Central memory CD4-positive, alpha-beta T cell (primary cell): ENCODE data around the gene SVOPL.

Experiments
- DNase-seq: peaks from one replicate; pipeline ENCODE4 v3.0.0; 2022

Gene SVOPL

DNA sequence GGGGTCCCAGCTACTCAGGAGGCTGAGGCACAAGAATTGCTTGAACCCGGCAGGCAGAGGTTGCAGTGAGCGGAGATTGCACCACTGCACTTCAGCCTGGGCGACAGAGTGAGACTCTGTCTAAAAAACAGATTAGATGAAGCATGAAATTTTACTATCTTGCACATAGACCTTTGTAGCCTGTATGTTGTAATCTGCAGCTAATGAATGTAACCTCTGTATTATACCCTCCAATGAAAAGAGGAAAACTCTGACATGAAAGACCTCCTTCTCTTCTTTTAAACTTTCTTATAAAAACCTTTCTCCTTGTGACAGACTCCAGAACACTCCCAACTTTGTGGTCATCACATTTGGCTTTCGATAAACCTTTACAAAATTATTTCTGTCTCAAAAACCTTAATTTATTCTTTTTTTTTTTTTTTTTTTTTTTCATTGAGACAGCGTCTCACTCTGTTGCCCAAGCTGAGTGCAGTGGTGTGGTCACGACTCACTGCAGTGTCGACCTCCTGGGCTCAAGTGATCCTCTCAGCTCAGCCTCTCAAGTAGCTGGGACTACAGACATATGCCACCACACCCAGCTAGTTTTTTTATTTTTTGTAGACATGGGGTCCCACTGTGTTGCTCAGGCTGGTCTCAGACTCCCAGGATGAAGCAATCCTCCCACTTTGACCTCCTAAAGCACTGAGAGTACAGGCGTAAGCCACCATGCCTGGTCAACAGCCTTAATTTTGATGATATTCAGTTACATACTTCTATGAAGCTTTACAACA, 97.4 kb downstream of the SVOPL start:
- no peak for DNase-seq

DNA sequence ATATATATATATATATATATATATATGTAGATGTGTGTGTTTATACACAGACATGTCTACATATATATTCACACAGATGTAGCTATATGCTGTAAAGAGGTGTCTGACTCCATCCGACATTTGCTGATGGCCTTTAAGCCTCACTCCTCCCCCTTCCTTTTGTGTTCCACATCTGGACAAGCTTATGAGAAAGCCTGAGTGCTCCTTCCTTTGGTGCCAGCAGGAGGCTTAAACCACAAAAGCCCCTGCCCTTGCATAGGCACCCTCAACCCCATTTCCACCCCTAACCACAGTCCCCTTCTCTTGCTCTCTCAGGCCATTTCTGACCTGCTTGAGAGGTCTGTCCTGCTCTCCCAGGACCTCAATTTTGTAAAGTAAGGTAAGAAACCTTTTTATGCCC, 98.7 kb downstream of the SVOPL start:
- DNase-seq = no peak

DNA sequence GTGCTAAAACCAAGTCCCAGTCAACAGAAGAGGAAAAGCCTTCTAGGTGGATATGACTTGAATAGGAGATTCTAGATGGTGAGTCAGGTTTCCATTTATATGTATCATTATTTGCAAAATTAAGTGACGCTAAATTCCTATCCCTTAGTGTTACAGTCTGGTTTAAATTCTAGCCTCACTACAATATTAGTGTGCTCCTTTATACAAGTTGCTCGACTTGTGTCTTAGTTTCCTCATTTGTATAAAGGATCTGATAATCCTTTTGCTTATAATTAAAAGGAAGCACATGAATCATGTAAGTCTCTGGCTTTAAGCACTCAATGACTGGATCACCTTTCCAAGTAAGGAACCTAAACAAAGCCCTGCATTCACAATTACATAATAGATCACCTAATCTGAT, 105.7 kb downstream of the SVOPL start:
- DNase-seq = no peak

- DNase-seq = no peak
Observed at GRCh38 chr7:138590154-138590553, 111.0 kb downstream of the SVOPL start.

- no peak for DNase-seq
Observed at GRCh38 chr7:138588986-138589385, 112.2 kb downstream of the SVOPL start.

DNA sequence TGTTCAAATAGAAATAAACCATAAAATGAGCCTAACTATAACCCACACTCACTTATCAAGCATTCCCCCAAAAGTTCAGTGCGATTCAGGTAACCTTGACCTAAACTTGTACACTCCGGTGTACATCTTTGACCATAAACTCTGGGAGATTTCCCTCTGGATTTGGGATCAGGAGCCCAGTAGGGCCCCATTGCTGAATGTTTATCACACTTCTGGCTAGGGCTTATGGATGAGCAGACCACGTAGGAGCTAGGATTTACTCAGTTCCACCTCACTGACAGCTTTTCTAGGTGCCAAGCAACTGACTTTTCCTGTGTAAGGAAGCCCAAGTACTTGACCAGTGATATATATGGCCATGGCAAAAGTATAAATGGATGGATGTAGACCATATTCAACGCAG, 113.7 kb downstream of the SVOPL start:
- no peak for DNase-seq

- DNase-seq = no peak
Observed at GRCh38 chr7:138585283-138585993, 115.7 kb downstream of the SVOPL start.

DNA sequence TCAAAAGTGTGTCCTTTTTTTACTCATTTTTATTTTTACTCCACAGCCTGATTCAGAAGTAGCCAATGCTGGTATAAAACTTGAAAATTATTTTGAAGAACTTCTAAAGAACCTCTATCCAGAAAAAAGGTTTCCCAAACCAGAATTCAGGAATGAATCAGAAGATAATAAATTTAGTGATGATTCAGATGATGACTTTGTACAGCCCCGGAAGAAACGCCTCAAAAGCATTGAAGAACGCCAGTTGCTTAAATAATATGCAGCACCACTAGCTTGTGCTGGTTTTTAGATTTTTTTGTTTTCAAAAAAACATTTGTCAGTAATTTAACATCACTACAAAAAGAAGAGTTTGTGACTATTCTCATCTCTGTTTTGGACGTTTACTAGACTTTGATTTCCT, 116.5 kb downstream of the SVOPL start:
- no peak for DNase-seq

- no peak for DNase-seq
Observed at GRCh38 chr7:138584283-138584682, 116.9 kb downstream of the SVOPL start.

- DNase-seq = no peak
Observed at GRCh38 chr7:138581065-138581464, 120.1 kb downstream of the SVOPL start.

GRCh38 chr7:138579671-138580070, 121.5 kb downstream of the SVOPL start:
- DNase-seq = no peak

- no peak for DNase-seq
Observed at GRCh38 chr7:138579136-138579535, 122.0 kb downstream of the SVOPL start.

- DNase-seq = no peak
Observed at GRCh38 chr7:138575897-138576428, 125.2 kb downstream of the SVOPL start.

GRCh38 chr7:138573741-138574140, 127.4 kb downstream of the SVOPL start:
- no peak for DNase-seq

DNA sequence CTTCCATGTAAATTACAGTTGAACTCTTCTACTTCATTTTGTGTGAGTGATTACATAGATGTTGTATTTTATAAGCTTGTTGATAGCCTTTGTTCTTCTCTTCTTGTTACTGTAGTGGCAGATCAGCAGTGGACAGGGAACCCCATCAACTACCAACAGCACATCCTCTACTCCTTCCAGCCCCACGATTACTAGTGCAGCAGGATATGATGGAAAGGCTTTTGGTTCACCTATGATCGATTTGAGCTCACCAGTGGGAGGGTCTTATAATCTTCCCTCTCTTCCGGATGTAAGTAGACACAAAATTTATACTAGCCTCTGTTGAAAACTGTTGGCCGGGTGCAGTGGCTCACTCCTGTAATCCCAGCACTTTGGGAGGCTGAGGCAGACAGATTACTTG, 130.4 kb downstream of the SVOPL start:
- DNase-seq = no peak

GRCh38 chr7:138569418-138569817, 131.7 kb downstream of the SVOPL start:
- DNase-seq = no peak

DNA sequence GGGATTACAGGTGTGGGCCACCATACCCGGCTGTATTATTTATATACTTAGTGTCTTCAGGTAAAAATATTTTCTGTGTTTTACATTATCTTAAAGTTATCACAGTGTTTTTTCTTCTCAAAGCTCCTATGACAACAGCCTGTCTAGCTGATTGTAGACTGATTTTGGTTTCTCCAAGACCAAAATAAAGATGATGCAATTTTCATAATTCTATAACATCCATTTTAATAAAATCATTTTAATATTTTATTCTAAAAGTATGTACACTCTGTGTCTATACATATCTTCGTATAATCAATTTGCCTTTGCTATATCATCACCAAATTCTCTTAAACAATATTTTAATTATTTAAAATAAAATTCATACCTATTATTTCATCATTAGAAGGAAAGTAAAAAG, 132.5 kb downstream of the SVOPL start:
- DNase-seq = no peak

DNA sequence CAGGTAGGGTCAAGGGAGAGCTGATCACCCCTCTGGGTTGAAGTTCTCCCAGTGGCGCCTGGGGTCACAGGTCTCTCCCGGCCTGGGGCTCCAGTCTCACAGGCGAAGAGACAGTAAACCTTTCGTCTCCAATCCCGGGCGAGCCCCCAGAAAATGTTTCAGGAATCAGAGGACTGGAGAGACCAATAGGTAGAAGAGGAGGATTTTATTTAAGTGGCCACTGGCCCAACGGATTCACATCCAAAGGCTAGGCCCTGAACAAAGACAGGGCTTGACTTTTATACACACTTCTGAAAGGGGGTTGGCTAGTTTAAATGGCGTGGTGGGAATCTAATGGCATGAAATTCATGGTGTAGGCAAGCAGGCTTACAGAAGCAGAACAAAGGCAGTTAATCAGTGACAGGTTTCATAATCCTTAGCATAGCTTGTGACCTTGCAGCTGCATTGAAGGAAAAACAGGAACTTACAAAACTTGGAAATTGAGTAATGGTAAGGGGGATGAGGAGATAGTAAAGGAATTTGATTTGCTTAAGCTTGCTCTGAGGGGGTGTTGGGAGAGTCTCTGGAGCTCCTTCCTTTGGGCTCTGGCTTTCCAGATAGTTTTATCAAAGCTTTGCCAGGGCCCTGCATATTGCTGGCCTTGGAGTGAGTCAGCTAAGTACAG, 135.6 kb downstream of the SVOPL start:
- DNase-seq = no peak

DNA sequence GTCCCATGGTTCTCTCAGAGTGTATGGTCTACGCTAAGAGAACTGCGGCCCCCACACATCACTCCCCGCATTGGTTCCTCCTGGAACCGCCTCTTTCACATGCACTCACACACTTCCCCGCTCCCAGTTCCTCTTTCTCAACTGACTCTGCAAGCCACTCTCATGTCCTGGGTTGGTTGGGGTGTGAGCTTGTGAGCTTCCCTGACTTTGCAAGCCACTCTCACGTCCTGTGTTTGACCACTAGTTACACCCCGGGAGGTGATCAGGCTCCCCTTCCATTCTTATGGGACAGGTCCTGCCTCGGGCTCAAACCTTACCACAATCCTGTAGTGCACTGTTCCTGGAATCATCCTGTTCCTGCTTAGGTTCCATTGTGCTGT, 136.1 kb downstream of the SVOPL start:
- DNase-seq = no peak

GRCh38 chr7:138564365-138564764, 136.8 kb downstream of the SVOPL start:
- DNase-seq = no peak

- no peak for DNase-seq
Observed at GRCh38 chr7:138563808-138564207, 137.4 kb downstream of the SVOPL start.

GRCh38 chr7:138559448-138559847, 141.7 kb downstream of the SVOPL start:
- DNase-seq = no peak

- no peak for DNase-seq
Observed at GRCh38 chr7:138556771-138557484, 144.2 kb downstream of the SVOPL start.
